Stimulated activated CD4-positive, alpha-beta T cell treated with anti-CD3 and anti-CD28 coated beads, TNF-alpha, amount 100 ng/mL, for 1 hour (primary cell): ENCODE results near the gene ZNF254.
"Not testable (repeated sequence)": the region's sequence is repeated elsewhere in the genome, so short reads cannot be mapped to it uniquely, and the experiment has no call there.

ENCODE experiments used
- DNase-seq, 3 donors: peaks; one replicate each; pipeline ENCODE4 v3.0.0-alpha.2; 2020; ENCODE audit warnings: low read depth in 3 of 3, low spot score in 1 of 3

The ZNF254 gene

DNA sequence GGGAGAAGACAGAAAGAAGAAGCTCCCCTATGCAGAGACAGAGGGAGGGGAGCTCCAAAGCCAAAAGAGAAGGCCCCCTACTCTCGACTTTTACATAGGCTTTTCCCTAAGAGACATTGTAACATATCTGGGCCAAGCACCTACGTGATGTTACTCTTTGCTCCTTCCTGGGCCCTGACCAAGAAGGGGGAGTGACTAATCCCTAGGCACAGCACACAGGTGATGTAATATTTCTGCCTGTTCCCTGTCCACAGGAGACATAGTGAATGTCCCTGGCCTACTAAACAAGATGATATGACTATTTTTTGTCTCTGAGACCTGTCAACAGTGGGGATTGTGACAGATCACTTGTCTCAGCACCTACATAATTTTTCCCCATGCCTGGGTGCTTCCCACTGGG is 15.9 kb upstream of the ZNF254 start:
- no peak for DNase-seq

DNA sequence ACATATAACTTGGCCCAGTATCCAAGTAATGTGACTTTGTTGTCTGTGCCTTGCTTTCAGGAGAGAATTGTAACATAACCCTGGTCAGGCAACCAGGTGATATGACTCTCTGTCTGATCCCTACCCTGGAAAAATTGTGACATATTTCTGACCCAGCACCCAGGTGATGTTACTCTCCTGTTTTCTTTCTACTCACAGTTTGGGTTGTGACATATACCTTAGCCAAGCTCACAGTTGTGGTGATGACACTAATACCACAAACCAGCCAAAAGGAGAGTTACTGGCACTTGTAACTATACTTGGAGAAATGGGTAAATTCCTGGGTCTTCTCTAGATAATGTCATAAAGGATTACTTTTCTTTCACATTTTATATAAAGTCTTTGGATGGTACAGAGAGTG is 14.3 kb upstream of the ZNF254 start:
- no peak for DNase-seq

DNA sequence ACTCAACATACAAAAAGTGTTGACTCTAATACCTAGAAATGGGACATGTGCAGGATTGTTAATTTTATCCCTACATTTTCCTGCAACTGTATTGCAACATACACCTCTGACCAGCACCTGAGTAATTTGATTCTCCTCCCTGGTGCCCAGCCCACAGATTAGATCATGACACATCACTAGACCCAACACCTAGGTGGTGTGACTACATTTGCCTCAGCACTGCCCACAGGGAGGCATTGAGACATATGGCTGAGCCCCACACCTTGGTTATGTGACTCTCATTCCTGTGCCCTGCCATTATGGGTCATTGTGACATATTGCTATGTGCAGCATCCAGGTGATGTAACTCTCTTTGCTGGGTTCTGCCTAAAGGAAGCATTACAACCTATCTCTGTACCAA is 13.2 kb upstream of the ZNF254 start:
- DNase-seq, result no peak

DNA sequence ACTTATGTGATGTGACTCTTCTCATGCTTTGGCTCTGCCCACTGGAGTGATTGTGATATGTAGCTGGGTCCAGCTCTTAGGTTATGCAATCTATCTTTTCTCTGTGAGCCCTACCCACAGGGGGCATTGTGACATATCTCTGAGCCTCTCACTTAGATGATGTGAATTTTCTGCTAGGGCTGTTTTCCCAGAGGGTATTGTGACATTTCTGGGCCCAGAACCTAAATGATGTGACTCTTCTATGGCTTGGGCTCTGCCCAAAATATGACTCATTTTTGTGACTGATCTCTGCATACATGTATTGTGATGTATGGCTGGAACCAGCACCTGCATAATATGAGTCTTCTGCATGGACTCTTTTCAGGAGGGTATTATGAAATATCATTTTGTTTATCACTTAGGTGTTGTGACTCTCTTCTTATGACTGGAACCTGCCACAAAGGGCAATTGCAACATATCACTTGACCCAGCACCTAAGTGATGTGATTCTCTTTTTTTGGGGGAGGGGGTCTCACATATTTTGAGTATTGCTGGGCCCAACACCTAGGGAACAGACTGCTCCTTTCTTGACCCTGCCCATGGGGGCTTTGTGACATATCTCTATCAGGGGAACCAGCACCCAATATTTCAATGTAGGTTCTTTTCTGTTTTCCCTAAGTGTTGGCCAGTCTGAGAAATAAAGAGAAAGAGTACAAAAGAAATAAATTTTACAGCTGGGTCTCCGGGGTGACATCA is 12.1 kb upstream of the ZNF254 start:
- no peak for DNase-seq

DNA sequence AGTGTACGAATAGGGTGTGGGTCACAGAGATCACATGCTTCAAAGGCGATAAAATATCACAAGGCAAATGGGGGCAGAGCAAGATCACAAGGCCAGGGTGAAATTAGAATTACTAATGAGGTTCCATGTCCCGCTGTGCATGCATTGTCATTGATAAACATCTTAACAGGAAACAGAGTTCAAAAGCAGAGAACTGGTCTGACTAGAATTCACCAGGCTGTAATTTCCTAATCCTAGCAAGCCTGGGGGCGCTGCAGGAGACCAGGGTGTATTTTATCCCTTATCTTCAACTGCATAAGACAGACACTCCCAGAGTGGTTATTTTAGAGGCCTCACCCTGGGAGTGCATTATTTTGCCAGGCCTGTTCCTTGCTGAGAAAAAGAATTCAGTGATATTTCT is 11.5 kb upstream of the ZNF254 start:
- not testable (repeated sequence) for DNase-seq

DNA sequence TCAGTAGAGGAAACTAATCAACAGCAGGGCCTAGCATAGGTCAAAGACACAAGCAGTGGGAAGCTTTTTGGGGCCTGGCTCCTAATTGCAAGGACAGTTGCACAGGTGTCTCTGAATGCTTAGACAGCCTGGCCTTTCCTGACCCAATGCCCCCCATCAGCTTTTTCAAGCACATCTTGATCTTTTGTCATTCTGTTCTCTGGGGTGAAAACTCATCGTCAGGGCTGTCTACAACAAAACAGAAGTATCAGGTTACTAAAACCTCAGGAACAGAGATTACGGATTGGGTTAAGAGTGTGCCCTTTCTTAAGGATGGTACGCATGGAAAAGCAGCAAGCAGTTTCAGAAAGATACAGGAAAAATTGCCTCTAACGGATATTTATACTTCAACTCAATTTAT is 8.3 kb upstream of the ZNF254 start:
- DNase-seq, result no peak

DNA sequence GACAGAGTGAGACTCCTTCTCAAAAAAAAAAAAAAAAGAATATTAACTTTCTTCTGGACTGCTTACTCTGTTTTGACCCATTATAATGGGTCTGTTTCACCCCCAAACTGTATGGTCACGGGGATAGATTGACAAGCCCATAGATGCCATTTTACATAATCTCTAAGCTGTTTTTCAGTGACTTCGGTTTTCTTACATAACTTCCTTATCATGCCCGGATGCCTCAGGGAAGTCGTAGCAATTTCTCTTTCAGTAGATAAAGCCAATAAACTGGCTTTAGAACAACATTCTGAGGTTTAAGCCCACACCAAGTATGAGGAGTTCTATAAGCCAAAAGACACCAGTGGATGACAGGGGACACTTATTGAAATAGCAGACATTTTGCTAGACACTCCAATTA is 5.9 kb upstream of the ZNF254 start:
- DNase-seq, result no peak

DNA sequence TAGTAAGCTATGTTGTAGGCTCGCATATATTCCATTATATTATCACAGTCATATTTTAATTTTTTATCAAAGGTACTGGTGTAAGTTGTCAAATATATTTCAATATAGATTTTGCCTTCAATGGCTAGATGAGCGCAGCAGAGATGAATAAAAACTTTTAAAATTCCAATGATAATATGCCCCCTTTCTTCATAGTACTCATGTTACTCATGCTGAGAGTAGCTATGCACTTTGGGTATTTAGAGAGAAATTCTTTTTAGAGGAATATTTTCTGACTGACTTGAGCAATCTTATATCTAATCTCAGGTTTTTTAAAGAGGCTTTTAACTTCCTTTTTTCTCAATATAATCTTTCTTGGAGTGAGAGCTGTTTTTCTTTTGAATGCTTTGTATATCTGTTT is 11.4 kb downstream of the ZNF254 start:
- no peak for DNase-seq

DNA sequence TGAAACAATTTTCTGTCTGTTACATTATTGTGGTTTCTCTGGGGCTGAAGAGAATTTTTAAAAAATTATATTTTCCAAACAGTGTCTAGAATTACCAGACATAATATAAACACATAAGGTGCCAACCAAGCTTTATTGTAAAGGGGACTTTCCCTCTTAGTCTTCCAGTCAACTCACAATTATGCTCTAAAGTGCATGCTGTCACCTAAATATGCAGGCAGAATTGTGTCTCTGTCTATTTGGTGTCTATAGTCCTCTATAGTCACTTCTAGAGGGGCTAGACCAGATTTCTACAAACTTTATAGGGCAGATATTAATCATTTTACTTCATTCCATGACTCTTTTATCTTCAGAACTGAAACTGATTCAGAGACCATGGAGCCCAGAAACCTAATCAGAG is 12.8 kb downstream of the ZNF254 start:
- DNase-seq, result no peak

DNA sequence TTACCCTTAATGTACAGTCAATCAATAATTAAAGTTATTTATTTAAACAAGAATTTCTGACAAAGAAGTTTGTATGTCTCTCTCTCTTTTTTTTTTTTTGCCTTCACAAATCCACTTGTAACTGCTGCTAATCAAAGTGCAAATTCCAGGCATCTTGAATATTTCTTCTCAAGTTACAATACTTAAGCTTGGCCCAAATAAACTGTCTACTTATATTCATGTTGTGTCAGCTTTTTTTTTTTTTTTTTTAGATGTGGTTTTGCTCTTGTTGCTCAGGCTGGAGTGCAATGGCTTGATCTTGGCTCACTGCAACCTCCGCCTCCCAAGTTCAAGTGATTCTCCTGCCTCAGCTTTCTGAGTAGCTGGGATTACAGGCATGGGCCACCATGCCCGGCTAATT is 13.6 kb downstream of the ZNF254 start:
- DNase-seq, result not testable (repeated sequence)

DNA sequence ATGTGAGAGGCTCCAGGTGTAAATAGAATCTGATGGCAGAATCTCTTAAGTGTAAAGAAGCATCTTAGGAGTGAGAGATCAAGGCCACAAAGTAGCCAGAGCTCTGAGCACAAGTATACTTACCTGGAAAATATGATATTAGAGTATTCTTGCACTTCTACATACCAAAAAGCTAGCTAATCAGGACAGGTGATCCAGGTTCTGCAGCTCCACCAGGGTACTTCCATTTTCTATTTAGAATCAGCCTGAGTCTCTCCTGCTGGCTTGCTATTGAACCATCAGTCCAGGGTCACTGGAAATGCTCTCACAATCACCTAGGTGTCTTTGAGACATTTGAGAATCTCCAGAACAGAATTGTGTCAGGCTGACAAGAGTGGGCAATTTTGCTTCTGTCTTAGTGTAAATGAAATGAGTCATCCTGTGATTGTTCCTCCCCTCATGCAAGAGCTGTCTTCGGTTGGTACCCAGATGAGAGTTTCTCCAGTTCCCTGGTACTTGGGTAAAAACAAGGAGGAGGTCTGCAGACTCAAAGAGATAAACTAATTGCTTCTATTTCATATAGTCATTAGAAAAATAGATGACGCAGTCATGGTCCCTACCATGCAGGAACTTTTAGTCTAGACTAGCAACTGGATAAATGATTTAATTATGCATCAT is 14.6 kb downstream of the ZNF254 start:
- no peak for DNase-seq

DNA sequence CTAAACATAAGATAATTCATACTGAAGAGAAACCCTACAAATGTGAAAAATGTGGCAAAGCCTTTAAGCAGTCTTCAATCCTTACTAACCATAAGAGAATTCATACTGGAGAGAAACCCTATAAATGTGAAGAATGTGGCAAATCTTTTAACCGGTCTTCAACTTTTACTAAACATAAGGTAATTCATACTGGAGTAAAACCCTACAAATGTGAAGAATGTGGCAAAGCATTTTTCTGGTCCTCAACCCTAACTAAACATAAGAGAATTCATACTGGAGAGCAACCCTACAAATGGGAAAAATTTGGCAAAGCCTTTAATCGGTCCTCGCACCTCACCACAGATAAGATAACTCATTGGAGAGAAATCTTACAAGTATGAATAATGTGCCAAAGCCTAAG is 40.6 kb downstream of the ZNF254 start:
- DNase-seq, result no peak

DNA sequence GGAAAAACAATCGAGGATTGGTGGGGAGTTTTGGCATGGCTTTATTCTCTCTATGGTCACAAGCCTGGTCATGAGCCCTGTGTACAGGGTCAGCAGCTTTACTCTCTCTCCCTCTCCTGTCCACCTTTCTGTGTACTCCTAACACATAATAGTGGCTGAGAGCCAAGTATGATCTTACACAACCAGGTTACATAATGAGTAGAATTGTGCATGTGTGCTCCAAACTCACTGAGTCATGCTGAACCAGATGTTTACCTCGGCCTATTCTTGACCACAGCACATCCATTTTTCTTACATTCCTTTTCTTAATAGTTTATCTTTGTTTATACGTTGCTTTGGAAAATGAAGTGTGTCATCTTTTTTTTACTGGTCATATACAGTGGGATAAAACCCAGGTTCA is 53.1 kb downstream of the ZNF254 start:
- DNase-seq, result no peak

DNA sequence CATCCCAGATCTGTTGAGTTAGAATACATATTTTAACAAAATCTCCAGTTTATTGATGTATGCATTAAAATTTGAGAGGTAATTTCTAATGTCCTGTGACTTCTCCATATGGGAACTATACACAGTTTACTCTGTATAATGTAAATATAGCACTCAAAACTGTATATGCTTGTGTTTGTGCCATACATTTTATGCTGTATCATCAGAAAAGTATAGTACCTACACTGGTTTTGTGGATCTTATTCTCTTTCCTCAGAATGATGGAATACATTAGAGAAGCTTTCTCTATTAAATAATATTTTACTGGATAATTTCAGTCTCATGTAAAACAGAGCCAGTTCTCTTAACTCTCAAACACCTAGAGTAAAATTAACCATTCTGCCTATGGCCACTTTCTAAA is 53.6 kb downstream of the ZNF254 start:
- DNase-seq, result no peak

DNA sequence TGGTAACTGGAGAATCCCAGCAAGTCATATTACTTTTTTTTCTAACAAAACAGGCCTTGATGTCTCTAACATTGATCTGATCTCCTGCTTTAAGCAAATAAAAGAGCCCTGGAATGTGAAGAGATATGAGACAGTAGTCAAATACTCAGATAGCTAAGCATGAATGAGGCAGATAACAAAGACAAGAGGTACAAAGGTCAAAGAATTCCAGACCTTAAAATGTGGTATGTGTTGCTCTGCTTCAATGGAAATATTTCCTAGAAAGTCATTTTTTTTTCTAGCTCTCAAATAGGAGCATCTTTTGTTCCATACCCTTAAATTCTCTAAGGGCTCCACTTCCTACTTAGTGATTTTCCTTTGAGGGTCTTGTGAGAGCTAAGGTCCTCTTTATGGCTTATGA is 54.6 kb downstream of the ZNF254 start:
- DNase-seq, result no peak

DNA sequence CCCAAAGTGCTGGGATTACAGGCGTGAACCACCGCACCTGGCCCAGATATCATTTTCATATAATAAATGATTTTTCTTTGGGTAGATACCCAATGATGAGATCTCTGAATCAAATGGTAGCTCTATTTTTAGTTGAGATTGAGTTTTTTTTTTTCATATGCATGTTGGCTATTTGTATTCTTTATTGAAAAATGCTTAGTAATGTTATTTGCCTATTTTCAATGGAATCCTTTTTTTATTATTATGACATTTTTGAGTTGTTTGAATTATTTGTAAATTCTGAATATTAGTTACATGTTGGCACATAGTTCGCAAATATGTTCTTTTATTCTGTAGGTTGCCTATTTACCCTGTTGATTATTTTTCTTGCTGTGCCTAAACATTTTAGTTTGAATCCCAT is 55.8 kb downstream of the ZNF254 start:
- DNase-seq, result no peak

DNA sequence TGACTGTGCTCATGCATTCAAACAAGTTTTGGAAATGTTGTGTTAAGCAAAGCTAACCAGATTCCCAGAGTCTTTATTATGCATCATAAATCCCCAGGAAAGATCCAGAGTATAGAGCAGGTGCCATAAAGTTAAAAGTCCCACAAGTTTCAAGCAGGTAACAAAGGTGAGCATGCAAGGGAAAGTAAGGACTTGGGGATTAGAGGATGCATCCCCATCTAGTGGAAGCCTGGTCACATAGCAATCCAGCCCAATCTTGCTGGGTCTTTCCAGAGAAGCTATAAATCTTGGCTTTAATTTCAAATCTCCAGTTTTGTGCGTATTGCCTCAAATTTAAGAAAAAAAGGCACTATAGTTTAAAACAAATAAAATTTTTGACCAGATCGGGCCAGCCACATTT is 72.7 kb downstream of the ZNF254 start:
- DNase-seq, result no peak

DNA sequence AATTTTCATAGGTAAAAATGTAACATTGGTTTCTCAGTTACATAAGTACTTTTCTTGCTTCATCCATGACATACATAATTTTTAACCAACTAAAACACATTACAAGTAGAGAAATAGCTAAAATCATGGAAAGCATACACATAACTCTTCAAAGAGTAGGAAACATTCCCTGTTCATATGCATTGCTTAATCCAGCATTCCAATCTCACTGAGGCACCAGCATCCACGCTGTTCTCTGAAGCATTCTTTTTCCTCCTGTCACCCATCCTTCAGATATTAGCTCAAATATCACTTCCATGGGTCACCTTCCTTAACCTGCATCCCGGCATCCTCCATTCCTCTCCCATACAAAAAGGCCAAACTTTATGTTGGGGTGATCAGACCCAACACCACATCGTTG is 79.1 kb downstream of the ZNF254 start:
- DNase-seq, result no peak

DNA sequence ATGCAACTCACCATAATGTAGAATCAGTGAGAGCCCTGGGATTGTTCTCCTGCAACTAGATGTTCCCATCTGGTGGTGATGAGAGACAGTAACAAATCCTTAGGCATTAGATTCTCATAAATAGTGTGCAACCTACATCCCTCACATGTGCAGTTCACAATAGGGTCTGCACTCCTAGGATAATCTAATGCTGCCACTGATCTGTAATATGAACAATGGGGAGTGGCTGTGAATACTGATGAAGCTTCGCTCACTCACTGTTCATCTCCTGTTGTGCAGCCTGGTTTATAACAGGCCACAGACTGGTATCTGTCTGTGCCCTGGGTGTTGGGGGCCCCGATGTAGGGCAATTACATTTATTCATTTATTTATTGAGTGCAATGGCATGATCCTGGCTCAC is 86.9 kb downstream of the ZNF254 start:
- no peak for DNase-seq

DNA sequence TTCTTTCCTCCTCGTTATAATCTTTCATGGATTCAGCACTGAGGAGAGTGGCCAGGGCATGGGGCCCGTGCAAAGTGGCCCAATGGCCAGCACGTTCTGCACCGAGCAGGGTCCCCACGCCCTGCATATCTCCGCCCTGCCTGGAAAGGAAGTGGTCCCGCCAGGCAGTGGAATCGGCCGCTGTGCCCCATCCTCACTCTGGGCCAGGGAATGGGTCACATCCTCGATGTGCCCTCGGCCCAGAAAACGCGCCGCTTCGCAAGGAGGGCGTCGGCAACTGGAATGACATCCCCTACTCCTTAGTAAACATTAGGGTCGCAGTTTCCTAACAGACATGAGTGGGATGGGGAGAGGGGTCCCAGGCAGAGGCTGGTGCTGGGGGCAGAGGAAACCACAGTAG is 90.7 kb downstream of the ZNF254 start:
- DNase-seq, result no peak

DNA sequence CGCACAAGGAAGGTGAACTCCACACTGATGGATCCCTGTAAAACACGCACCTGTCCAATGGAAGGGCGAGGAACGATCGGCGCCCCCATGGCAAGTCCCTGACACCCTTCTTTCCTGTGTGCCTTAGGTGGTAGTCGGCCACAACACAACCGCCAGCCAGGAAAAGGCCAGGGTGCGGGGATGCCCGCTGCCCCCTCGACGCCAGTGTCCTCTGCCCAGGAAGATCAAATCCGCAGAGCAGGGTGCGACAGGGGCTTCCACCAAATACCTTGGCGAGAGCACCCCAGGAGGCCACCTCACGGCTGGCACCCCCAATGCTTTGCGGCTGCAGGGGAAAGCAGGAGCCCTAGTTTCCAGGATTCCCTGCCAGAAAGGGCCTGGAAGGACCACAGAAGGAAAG is 91.2 kb downstream of the ZNF254 start:
- DNase-seq, result no peak
